ENCODE results near the gene AP1M2.

DNA sequence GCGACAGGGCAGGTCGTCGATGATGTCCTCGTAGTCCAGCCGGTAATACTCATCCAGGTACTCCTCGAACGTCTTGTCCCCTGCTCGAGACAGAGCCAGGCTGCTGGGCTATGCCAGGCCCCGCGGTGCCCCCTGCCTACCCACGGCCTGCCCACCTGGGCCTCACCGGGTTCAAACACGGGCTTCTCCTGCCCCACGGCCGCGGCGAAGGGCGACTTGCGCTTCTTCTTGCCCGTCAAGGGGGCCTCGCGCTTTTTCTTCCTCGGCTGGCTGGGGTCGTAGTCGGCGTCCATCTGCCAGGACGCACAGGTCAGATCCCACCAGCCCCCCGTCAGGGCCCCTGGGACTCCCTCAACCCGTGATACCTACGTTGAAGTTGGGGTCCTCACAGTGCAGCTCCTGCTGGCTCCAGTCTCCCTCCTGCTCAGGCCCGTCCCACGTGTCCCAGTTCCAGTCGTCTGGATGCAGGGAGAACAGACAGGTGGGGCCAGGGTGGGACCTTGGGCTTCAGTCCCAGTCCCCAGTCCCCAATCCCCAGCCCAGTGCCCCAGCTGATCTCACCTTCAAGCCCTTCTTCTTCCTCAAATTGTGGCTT, 29.4 kb downstream of the AP1M2 start:
- TF ChIP-seq CTCF (tag by site-specific recombination; IDR thresholded peaks at IDR 0.05) (no peak), ZNF202 (tag by site-specific recombination; IDR thresholded peaks at IDR 0.05; ENCODE audit: borderline replicate concordance) (no peak)
- TF ChIP-seq, protein P1, sequence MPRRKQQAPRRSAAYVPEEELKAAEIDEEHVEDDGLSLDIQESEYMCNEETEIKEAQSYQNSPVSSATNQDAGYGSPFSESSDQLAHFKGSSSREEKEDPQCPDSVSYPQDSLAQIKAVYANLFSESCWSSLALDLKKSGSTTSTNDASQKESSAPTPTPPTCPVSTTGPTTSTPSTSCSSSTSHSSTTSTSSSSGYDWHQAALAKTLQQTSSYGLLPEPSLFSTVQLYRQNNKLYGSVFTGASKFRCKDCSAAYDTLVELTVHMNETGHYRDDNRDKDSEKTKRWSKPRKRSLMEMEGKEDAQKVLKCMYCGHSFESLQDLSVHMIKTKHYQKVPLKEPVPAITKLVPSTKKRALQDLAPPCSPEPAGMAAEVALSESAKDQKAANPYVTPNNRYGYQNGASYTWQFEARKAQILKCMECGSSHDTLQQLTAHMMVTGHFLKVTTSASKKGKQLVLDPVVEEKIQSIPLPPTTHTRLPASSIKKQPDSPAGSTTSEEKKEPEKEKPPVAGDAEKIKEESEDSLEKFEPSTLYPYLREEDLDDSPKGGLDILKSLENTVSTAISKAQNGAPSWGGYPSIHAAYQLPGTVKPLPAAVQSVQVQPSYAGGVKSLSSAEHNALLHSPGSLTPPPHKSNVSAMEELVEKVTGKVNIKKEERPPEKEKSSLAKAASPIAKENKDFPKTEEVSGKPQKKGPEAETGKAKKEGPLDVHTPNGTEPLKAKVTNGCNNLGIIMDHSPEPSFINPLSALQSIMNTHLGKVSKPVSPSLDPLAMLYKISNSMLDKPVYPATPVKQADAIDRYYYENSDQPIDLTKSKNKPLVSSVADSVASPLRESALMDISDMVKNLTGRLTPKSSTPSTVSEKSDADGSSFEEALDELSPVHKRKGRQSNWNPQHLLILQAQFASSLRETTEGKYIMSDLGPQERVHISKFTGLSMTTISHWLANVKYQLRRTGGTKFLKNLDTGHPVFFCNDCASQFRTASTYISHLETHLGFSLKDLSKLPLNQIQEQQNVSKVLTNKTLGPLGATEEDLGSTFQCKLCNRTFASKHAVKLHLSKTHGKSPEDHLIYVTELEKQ (tag by site-specific recombination; IDR thresholded peaks at IDR 0.05; ENCODE audit: borderline replicate concordance), result no peak
- TF ChIP-seq, protein P2, sequence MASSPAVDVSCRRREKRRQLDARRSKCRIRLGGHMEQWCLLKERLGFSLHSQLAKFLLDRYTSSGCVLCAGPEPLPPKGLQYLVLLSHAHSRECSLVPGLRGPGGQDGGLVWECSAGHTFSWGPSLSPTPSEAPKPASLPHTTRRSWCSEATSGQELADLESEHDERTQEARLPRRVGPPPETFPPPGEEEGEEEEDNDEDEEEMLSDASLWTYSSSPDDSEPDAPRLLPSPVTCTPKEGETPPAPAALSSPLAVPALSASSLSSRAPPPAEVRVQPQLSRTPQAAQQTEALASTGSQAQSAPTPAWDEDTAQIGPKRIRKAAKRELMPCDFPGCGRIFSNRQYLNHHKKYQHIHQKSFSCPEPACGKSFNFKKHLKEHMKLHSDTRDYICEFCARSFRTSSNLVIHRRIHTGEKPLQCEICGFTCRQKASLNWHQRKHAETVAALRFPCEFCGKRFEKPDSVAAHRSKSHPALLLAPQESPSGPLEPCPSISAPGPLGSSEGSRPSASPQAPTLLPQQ (tag by site-specific recombination; IDR thresholded peaks at IDR 0.05), result no peak
- TF ChIP-seq, protein P3, sequence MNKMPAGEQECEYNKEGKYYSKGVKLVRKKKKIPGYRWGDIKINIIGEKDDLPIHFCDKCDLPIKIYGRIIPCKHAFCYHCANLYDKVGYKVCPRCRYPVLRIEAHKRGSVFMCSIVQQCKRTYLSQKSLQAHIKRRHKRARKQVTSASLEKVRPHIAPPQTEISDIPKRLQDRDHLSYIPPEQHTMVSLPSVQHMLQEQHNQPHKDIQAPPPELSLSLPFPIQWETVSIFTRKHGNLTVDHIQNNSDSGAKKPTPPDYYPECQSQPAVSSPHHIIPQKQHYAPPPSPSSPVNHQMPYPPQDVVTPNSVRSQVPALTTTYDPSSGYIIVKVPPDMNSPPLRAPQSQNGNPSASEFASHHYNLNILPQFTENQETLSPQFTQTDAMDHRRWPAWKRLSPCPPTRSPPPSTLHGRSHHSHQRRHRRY (tag by site-specific recombination; IDR thresholded peaks at IDR 0.05), result no peak
- TF ChIP-seq, protein P4, sequence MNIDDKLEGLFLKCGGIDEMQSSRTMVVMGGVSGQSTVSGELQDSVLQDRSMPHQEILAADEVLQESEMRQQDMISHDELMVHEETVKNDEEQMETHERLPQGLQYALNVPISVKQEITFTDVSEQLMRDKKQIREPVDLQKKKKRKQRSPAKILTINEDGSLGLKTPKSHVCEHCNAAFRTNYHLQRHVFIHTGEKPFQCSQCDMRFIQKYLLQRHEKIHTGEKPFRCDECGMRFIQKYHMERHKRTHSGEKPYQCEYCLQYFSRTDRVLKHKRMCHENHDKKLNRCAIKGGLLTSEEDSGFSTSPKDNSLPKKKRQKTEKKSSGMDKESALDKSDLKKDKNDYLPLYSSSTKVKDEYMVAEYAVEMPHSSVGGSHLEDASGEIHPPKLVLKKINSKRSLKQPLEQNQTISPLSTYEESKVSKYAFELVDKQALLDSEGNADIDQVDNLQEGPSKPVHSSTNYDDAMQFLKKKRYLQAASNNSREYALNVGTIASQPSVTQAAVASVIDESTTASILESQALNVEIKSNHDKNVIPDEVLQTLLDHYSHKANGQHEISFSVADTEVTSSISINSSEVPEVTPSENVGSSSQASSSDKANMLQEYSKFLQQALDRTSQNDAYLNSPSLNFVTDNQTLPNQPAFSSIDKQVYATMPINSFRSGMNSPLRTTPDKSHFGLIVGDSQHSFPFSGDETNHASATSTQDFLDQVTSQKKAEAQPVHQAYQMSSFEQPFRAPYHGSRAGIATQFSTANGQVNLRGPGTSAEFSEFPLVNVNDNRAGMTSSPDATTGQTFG (tag by site-specific recombination; IDR thresholded peaks at IDR 0.05; ENCODE audit: borderline replicate concordance), result no peak
- TF ChIP-seq, protein P5, sequence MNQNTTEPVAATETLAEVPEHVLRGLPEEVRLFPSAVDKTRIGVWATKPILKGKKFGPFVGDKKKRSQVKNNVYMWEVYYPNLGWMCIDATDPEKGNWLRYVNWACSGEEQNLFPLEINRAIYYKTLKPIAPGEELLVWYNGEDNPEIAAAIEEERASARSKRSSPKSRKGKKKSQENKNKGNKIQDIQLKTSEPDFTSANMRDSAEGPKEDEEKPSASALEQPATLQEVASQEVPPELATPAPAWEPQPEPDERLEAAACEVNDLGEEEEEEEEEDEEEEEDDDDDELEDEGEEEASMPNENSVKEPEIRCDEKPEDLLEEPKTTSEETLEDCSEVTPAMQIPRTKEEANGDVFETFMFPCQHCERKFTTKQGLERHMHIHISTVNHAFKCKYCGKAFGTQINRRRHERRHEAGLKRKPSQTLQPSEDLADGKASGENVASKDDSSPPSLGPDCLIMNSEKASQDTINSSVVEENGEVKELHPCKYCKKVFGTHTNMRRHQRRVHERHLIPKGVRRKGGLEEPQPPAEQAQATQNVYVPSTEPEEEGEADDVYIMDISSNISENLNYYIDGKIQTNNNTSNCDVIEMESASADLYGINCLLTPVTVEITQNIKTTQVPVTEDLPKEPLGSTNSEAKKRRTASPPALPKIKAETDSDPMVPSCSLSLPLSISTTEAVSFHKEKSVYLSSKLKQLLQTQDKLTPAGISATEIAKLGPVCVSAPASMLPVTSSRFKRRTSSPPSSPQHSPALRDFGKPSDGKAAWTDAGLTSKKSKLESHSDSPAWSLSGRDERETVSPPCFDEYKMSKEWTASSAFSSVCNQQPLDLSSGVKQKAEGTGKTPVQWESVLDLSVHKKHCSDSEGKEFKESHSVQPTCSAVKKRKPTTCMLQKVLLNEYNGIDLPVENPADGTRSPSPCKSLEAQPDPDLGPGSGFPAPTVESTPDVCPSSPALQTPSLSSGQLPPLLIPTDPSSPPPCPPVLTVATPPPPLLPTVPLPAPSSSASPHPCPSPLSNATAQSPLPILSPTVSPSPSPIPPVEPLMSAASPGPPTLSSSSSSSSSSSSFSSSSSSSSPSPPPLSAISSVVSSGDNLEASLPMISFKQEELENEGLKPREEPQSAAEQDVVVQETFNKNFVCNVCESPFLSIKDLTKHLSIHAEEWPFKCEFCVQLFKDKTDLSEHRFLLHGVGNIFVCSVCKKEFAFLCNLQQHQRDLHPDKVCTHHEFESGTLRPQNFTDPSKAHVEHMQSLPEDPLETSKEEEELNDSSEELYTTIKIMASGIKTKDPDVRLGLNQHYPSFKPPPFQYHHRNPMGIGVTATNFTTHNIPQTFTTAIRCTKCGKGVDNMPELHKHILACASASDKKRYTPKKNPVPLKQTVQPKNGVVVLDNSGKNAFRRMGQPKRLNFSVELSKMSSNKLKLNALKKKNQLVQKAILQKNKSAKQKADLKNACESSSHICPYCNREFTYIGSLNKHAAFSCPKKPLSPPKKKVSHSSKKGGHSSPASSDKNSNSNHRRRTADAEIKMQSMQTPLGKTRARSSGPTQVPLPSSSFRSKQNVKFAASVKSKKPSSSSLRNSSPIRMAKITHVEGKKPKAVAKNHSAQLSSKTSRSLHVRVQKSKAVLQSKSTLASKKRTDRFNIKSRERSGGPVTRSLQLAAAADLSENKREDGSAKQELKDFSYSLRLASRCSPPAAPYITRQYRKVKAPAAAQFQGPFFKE (tag by site-specific recombination; IDR thresholded peaks at IDR 0.05; ENCODE audit: borderline replicate concordance), result no peak
